Measurements from ENCODE around the gene ASAP2. TPM values are rescaled to one million over a fixed set of nuclear protein-coding genes. Genes with fewer than 3 reads are reported as not detected.

Gene ASAP2
- polyA plus RNA-seq, 1 donor (not counting 4 experiments of a cell fraction or from before 2014, with no cell fraction given) = 54.2 TPM

GRCh38 chr2:9299161-9300100, 92.8 kb downstream of the ASAP2 start:
- Histone ChIP-seq H3K79me2 (ENCODE audit: control insufficient read depth, insufficient read depth, low read length) (peaks cover 58% of the 10 kb centered on the region), H3K36me3 (ENCODE audit: control insufficient read depth in 2 of 2, extremely low read depth in 1 of 2, insufficient read depth in 2 of 2, low read length in 2 of 2) (peaks cover 12 to 19% of the 10 kb centered on the region in 2 experiments), H4K20me1 (ENCODE audit: control insufficient read depth, extremely low read depth, insufficient read depth, low read length) (peaks cover 3% of the 10 kb centered on the region), H3K4me2 (ENCODE audit: control insufficient read depth, extremely low read depth, insufficient read depth, low read depth, low read length) (peak overlapping the region; percentile 72), H3K9me3 (ENCODE audit: control insufficient read depth, low read depth, low read length) (no peaks in the 10 kb centered on the region), H3K9ac (ENCODE audit: control insufficient read depth, extremely low read depth, insufficient read depth, low read length) (peak overlapping the region; percentile 49), H3K27me3 (ENCODE audit: control insufficient read depth, extremely low read depth, insufficient read depth, low read length) (no peaks in the 10 kb centered on the region), H3K9me1 (ENCODE audit: control insufficient read depth, extremely low read depth, insufficient read depth, low read length) (peaks cover 2% of the 10 kb centered on the region), H3K4me1 (ENCODE audit: control insufficient read depth, extremely low read depth, insufficient read depth, low read length) (peaks cover 33% of the 10 kb centered on the region), H3K27ac (ENCODE audit: control insufficient read depth, insufficient read depth, low read length) (peak overlapping the region; percentile 74), H3K4me3 (ENCODE audit: control insufficient read depth in 2 of 3, extremely low read depth in 1 of 3, insufficient read depth in 2 of 3, low read depth in 1 of 3, low read length in 3 of 3) (peak overlapping the region in 1 of 3 experiments; percentile 1), H2AFZ (ENCODE audit: control insufficient read depth, low read length) (no peak overlapping the region)
- no peak for DNase-seq (ENCODE audit: low read depth, low spot score)
- no peak for FAIRE-seq
- TF ChIP-seq EZH2 (IDR thresholded peaks at IDR 0.05; ENCODE audit: low read length) (no peak), CTCF (optimal IDR thresholded peaks at IDR 0.05 in 1 of 3, IDR thresholded peaks at IDR 0.05 in 1 of 3, conservative IDR thresholded peaks at IDR 0.05 in 1 of 3; ENCODE audit: extremely low read depth in 1 of 3, insufficient read depth in 2 of 3, low read length in 3 of 3) (no peak)
- dilution Hi-C loops (cut with MboI; ENCODE audit: extremely low pct_ligation_motif_present, low sequenced_read_pairs) = no loop called here

GRCh38 chr2:9300214-9300613, 93.6 kb downstream of the ASAP2 start:
- no peak for TF ChIP-seq CTCF (optimal IDR thresholded peaks at IDR 0.05 in 1 of 3, IDR thresholded peaks at IDR 0.05 in 1 of 3, conservative IDR thresholded peaks at IDR 0.05 in 1 of 3; ENCODE audit: extremely low read depth in 1 of 3, insufficient read depth in 2 of 3, low read length in 3 of 3)
- H3K4me3 ChIP-seq (ENCODE audit: control insufficient read depth in 2 of 3, extremely low read depth in 1 of 3, insufficient read depth in 2 of 3, low read depth in 1 of 3, low read length in 3 of 3) = peak overlapping the region in 1 of 3 experiments; percentile 1
- peaks cover 12 to 17% of the 10 kb centered on the region in 2 experiments for H3K36me3 ChIP-seq (ENCODE audit: control insufficient read depth in 2 of 2, extremely low read depth in 1 of 2, insufficient read depth in 2 of 2, low read length in 2 of 2)
- H3K27ac ChIP-seq (ENCODE audit: control insufficient read depth, insufficient read depth, low read length) = peak overlapping the region; percentile 74
- FAIRE-seq (peak; percentile 82), DNase-seq (ENCODE audit: low read depth, low spot score) (no peak)
- H3K9me3 ChIP-seq (ENCODE audit: control insufficient read depth, low read depth, low read length) = no peaks in the 10 kb centered on the region
- dilution Hi-C loops (cut with MboI; ENCODE audit: extremely low pct_ligation_motif_present, low sequenced_read_pairs) = no loop called here
- H4K20me1 ChIP-seq (ENCODE audit: control insufficient read depth, extremely low read depth, insufficient read depth, low read length) = peaks cover 3% of the 10 kb centered on the region
- no peaks in the 10 kb centered on the region for H3K27me3 ChIP-seq (ENCODE audit: control insufficient read depth, extremely low read depth, insufficient read depth, low read length)
- no peak overlapping the region for H2AFZ ChIP-seq (ENCODE audit: control insufficient read depth, low read length)
- H3K4me2 ChIP-seq (ENCODE audit: control insufficient read depth, extremely low read depth, insufficient read depth, low read depth, low read length) = peak overlapping the region; percentile 72
- H3K4me1 ChIP-seq (ENCODE audit: control insufficient read depth, extremely low read depth, insufficient read depth, low read length) = peaks cover 33% of the 10 kb centered on the region
- peaks cover 2% of the 10 kb centered on the region for H3K9me1 ChIP-seq (ENCODE audit: control insufficient read depth, extremely low read depth, insufficient read depth, low read length)
- peak overlapping the region; percentile 49 for H3K9ac ChIP-seq (ENCODE audit: control insufficient read depth, extremely low read depth, insufficient read depth, low read length)
- peaks cover 58% of the 10 kb centered on the region for H3K79me2 ChIP-seq (ENCODE audit: control insufficient read depth, insufficient read depth, low read length)
